IPS-20b (cell line): ENCODE measurements around the gene AQP12B.

Experiments used
- H3K27ac ChIP-seq: one replicate; pipeline ENCODE4 v1.5.1; 2013; ENCODE audit warnings: low read length
- H3K27me3 ChIP-seq: 2 replicates; pipeline ENCODE4 v1.6.1; 2013; ENCODE audit warnings: mild to moderate bottlenecking, low read length, inconsistent platforms; ENCODE audit not compliant: insufficient read depth
- H3K36me3 ChIP-seq: 2 replicates; pipeline ENCODE4 v1.6.1; 2013; ENCODE audit warnings: low read depth, mild to moderate bottlenecking, inconsistent platforms, low read length, moderate library complexity; ENCODE audit not compliant: insufficient read depth
- H3K4me1 ChIP-seq: 2 replicates; pipeline ENCODE4 v1.6.1; 2013; ENCODE audit warnings: mild to moderate bottlenecking, control low read depth, inconsistent platforms, low read length, moderate library complexity; ENCODE audit not compliant: insufficient read depth
- H3K4me3 ChIP-seq: 2 replicates; pipeline ENCODE4 v1.5.1; 2013; ENCODE audit warnings: mild to moderate bottlenecking, low read length, inconsistent platforms
- H3K9ac ChIP-seq: 2 replicates; pipeline ENCODE4 v1.6.1; 2013; ENCODE audit warnings: low read depth, mild to moderate bottlenecking, inconsistent platforms, low read length, moderate library complexity
- H3K9me3 ChIP-seq: 2 replicates; pipeline ENCODE4 v1.6.1; 2013; ENCODE audit warnings: mild to moderate bottlenecking, low read depth, low read length, inconsistent platforms; ENCODE audit not compliant: insufficient read depth

AQP12B gene

DNA sequence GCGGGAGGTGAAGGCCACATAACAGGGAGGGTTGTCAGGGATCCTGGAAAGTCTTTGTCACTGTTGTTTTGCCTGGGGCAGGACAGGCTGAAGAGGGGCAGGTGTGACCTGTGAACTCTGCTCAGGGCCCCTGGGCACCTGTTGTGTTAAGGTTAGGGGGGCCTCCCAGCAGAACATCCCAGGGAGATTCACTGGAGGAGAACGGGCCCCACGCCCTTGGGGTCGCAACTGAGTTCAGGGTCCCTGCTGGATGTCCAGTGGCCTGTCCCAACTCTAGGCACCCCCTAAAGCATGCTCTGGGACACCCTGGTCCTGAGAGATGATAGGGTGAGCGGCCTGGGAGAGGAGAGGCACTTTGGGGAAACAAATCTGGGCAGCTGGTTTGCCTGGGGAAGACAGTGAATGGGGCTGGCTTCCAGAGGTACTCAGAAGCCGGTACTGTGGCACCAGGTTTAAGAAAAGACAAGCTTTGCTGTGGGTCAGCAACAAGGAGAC lies 34.5 kb downstream of the AQP12B start:
- H3K27me3 ChIP-seq, result peaks cover 16% of the 10 kb centered on the region
- H3K27ac ChIP-seq, result no peak overlapping the region
- H3K9ac ChIP-seq, result no peak overlapping the region
- no peaks in the 10 kb centered on the region for H3K36me3 ChIP-seq
- H3K4me3 ChIP-seq, result no peak overlapping the region
- H3K9me3 ChIP-seq, result peaks cover 3% of the 10 kb centered on the region; the same call in 1 of the 2 replicates
- no peaks in the 10 kb centered on the region; the same call in 1 of the 2 replicates for H3K4me1 ChIP-seq

DNA sequence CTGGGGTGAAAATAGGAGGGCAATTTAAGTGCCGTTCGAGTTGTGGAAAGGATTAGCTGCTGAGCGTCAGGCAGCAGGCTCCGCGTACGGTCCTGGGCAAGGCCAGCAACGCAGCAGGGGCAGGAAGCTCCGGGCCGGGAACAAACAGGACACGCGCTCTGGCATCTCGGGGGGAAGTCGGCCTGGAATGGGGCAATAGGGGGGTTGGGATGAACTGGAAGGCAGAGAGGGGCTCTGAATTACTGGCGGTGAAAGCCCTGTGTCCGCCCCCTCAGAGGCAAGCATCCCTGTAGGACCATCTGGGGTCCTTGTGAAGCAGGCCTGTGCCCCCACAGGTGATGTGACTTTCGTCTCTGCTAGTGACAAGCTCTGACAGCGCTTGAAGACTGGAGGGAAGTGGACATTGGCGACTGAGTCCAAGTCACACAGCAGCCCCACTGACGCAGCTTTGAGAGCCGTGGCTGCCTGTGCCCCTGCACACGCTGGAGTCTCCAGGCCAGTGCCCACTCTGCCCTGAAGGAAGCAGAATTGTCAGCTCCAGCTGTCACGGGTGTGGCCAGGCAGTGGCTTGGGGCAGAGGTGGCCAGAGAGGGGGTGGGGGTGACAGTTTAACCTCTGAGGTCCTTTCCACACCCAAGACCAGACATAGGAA lies 35.1 kb downstream of the AQP12B start:
- H3K9ac ChIP-seq, result no peak overlapping the region
- peaks cover 3% of the 10 kb centered on the region; the same call in 1 of the 2 replicates for H3K9me3 ChIP-seq
- no peak overlapping the region for H3K4me3 ChIP-seq
- H3K27ac ChIP-seq, result no peak overlapping the region
- H3K27me3 ChIP-seq, result peaks cover 16% of the 10 kb centered on the region
- H3K36me3 ChIP-seq, result no peaks in the 10 kb centered on the region
- H3K4me1 ChIP-seq, result no peaks in the 10 kb centered on the region; the same call in 1 of the 2 replicates

DNA sequence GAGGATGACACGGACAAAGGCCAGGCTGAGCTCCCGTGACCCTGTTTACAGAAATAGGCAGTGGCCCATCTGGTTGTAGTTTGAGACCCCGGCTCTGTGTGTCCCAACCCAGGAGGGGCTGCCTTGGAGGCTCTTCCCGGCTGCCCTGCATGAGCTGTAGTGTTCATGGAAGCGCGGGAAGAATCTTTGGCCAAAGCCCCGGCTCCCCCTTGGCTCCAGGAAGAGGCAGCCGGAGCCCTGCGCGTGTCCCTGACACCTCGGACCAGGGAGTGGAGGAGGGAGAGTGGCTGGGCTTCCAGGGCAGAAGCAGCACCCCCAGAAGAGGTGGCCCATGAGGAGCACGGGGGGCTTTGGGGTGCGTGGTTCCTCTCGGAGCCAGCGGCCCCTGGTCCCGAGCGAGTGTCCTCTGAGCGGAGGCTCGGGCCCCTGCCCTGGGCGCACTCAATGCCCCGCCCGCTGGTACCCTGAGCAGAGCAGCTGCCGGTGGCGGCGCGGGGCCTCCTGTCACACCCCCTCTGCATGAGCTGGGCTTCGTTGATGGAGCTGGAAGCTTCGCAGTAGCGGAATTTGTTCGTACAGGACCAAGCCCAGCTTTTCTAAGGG lies 35.7 kb downstream of the AQP12B start:
- Histone ChIP-seq H3K9me3 (peaks cover 3% of the 10 kb centered on the region; the same call in 1 of the 2 replicates), H3K36me3 (no peaks in the 10 kb centered on the region), H3K9ac (no peak overlapping the region), H3K27me3 (peaks cover 16% of the 10 kb centered on the region), H3K4me3 (no peak overlapping the region), H3K4me1 (no peaks in the 10 kb centered on the region; the same call in 1 of the 2 replicates), H3K27ac (no peak overlapping the region)

GRCh38 chr2:240646176-240646899 lies 36.3 kb downstream of the AQP12B start:
- Histone ChIP-seq H3K9ac (no peak overlapping the region), H3K27me3 (peaks cover 16% of the 10 kb centered on the region), H3K36me3 (no peaks in the 10 kb centered on the region), H3K4me1 (no peaks in the 10 kb centered on the region; the same call in 1 of the 2 replicates), H3K9me3 (no peaks in the 10 kb centered on the region), H3K27ac (no peak overlapping the region), H3K4me3 (no peak overlapping the region)

DNA sequence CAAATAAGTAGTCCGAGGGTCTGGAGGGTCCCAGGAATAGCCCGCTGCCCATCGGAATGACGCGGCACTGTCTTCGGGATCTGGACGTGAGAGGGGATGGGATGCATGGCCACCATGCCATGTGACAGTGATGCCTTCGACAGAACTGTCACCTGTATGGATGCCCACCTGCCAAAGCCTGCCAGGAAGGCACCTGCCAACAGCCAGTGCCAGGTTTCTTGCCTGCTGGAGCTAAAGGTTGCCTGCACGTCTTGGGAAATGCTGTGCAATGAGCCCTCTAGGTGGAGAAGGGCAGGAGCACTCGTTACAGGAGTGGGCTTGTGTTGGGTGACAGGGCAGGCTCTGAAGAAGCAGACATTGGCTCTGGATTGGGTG lies 36.9 kb downstream of the AQP12B start:
- no peak overlapping the region for H3K27ac ChIP-seq
- H3K9me3 ChIP-seq, result no peaks in the 10 kb centered on the region
- no peak overlapping the region for H3K4me3 ChIP-seq
- no peaks in the 10 kb centered on the region; the same call in 1 of the 2 replicates for H3K4me1 ChIP-seq
- H3K27me3 ChIP-seq, result peaks cover 16% of the 10 kb centered on the region
- no peaks in the 10 kb centered on the region for H3K36me3 ChIP-seq
- no peak overlapping the region for H3K9ac ChIP-seq

GRCh38 chr2:240645346-240645745 lies 37.3 kb downstream of the AQP12B start:
- H3K27me3 ChIP-seq, result peaks cover 16% of the 10 kb centered on the region
- H3K36me3 ChIP-seq, result no peaks in the 10 kb centered on the region
- no peaks in the 10 kb centered on the region for H3K9me3 ChIP-seq
- no peaks in the 10 kb centered on the region; the same call in 1 of the 2 replicates for H3K4me1 ChIP-seq
- no peak overlapping the region for H3K27ac ChIP-seq
- no peak overlapping the region for H3K4me3 ChIP-seq
- no peak overlapping the region for H3K9ac ChIP-seq

DNA sequence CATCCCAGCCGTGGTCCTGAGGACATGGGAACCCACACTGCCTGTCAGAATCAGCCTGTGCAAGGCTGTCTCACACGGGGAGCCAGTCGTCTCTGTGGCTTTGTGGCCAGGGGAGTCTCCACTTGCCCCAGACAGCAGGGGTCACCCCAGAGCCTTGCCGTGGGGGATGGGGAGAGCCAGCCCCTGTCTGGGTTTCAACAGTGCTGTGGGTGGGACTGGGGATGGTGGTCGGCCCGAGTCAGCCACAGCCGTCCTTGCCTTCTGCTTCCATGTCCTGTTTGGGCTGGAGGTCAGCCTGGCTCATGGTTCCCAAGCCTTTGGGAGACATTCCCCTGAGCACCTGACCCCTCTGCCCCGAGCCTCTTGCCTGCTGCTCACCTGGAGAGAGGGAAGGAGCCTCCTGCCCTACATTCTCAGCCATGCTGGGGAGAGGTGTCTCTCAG lies 37.8 kb downstream of the AQP12B start:
- H3K27ac ChIP-seq, result no peak overlapping the region
- H3K4me1 ChIP-seq, result no peaks in the 10 kb centered on the region; the same call in 1 of the 2 replicates
- no peak overlapping the region for H3K4me3 ChIP-seq
- no peaks in the 10 kb centered on the region for H3K9me3 ChIP-seq
- no peak overlapping the region for H3K9ac ChIP-seq
- H3K27me3 ChIP-seq, result peaks cover 16% of the 10 kb centered on the region
- H3K36me3 ChIP-seq, result no peaks in the 10 kb centered on the region

DNA sequence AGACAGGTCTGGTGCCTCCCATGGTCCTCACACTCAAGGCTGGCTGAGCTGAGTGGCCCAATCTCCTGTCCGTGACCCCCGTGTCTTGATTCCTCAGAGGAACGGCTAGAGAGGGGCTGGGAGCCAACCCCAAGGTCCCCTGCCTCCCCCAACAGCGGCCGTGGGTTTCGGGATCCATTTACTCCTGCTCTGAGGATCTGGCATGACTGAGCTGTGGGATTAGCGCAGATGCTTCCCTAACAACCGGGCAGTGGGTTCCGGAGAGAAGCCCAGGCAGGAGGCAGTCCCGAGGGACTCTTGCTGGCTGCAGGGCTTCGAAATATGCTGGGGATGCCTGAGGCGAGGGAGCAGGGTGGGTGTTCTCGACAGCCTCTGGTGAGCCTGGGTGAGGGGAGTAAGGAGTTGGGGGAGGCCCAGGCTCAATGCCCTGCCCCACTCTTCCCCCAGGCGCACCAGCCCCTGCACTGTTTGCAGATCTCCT lies 38.5 kb downstream of the AQP12B start:
- peaks cover 10% of the 10 kb centered on the region for H3K27me3 ChIP-seq

GRCh38 chr2:240643811-240644150 lies 38.9 kb downstream of the AQP12B start:
- Histone ChIP-seq H3K4me3 (no peak overlapping the region), H3K27ac (no peak overlapping the region), H3K9ac (no peak overlapping the region), H3K27me3 (peaks cover 8% of the 10 kb centered on the region), H3K4me1 (no peaks in the 10 kb centered on the region), H3K9me3 (no peaks in the 10 kb centered on the region), H3K36me3 (no peaks in the 10 kb centered on the region)

More for the DNA sequence above, 38.5 kb downstream of the AQP12B start:
- no peaks in the 10 kb centered on the region for H3K36me3 ChIP-seq
- no peak overlapping the region for H3K9ac ChIP-seq
- no peak overlapping the region for H3K4me3 ChIP-seq
- H3K27ac ChIP-seq, result no peak overlapping the region
- no peaks in the 10 kb centered on the region; the same call in 1 of the 2 replicates for H3K4me1 ChIP-seq
- H3K9me3 ChIP-seq, result no peaks in the 10 kb centered on the region

DNA sequence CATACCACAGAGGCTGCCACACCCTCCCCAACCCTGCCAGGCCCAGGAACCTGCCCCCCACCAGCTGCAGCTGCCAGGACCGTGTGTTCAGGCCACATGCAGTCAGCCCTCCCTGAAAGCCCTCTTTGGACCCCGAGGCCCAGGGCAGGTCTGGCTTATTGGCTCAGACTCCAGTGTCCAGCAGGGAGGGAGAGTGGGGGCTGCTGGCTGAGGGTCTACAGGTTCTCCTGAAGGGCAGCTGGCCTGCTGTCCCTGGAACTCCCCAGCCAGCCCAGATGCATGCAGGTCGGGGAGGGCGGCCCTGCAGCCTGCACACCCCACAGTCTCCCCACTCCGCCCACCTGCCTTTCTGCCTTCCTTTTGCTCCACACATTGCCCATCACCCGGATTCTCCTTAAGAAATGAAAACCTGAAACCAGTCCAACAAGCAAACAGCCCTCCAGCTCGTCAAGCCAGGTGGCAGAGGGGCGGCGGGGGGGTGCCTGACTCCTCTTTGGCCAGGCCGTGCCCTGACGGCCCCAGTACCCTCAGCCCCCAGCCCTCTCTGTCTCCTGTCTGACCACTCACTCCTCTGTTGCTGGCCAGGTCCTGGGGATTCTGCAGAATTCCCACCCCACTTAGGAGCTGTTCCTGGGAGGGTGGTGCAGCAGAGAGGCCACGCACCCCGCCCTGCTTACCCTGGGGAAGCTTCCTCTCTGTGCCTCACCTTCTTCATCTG lies 39.4 kb downstream of the AQP12B start:
- peaks cover 8% of the 10 kb centered on the region for H3K27me3 ChIP-seq
- no peak overlapping the region for H3K4me3 ChIP-seq
- H3K36me3 ChIP-seq, result no peaks in the 10 kb centered on the region
- no peak overlapping the region for H3K9ac ChIP-seq
- H3K9me3 ChIP-seq, result no peaks in the 10 kb centered on the region
- no peaks in the 10 kb centered on the region for H3K4me1 ChIP-seq
- no peak overlapping the region for H3K27ac ChIP-seq

GRCh38 chr2:240642806-240643092 lies 39.9 kb downstream of the AQP12B start:
- H3K27ac ChIP-seq, result no peak overlapping the region
- H3K36me3 ChIP-seq, result no peaks in the 10 kb centered on the region
- H3K4me1 ChIP-seq, result no peaks in the 10 kb centered on the region
- H3K9me3 ChIP-seq, result no peaks in the 10 kb centered on the region
- no peak overlapping the region for H3K9ac ChIP-seq
- no peak overlapping the region for H3K4me3 ChIP-seq
- peaks cover 7% of the 10 kb centered on the region; the same call in 1 of the 2 replicates for H3K27me3 ChIP-seq
